Right ventricle myocardium inferior (tissue), 1 donor: ENCODE results near the gene NHERF1. TPM values are rescaled to one million over a fixed set of nuclear protein-coding genes. Genes with fewer than 3 reads are reported as not detected.
A peak's percentile ranks its signal among the peaks of the same experiment; 100 is the strongest.

Source experiments
- ATAC-seq: fragments of 200-7000 bp; cut with Tn5 transposase; one replicate; pipeline ENCODE4 v1.9.1; 2020; ENCODE audit warnings: mild to moderate bottlenecking, moderate library complexity
- DNase-seq: peaks from one replicate; pipeline ENCODE4 v3.0.0; 2021; ENCODE audit errors: missing footprints
- intact Hi-C: fragments of 100-400 bp; cut with DNase I; formaldehyde crosslinking; loops from one replicate; pipeline ENCODE4 v1.11.0; 2022
- total RNA-seq: library from RNA; stranded (reverse); fragmentation: NEBNext Ultra II Directional; extraction: Animal tissue kit (Norgen Biotek cat#: 25700); gene quantifications from one replicate; pipeline ENCODE4 v1.2.1, GENCODE V29; 2021
- donor health status: DM: no; HTN: yes; CAD: no; lungs with severe emphysema.

Gene NHERF1
- total RNA-seq, 1 donor from 2014 or later: 15.9 TPM

DNA sequence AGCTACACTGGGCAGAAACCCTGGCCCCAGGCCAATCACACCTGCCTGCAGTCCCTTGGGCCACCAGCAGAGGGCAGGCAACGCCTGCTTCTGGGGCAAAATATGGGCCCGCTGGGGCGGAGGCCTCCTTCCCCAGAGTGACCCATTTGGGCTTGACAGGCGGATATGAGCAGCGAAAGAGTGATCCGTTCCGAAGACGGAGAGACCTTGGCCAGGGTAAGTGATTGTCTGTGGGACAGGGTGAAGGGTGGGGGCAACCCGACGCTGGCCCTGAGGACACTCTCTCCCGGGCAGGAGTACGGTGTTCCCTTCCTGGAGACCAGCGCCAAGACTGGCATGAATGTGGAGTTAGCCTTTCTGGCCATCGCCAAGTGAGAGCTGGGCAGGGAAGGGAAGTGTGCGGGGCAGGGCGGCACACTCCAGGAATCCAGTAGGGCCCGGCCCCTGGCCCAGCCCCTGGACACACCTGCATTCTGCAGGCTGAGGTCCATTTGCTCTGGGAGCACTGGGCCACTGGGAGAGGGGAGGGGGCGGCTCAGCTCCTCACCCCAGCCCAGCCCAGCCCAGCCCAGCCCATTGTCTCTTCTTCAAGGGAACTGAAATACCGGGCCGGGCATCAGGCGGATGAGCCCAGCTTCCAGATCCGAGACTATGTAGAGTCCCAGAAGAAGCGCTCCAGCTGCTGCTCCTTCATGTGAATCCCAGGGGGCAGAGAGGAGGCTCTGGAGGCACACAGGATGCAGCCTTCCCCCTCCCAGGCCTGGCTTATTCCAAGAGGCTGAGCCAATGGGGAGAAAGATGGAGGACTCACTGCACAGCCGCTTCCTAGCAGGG is 3.5 kb upstream of the NHERF1 start:
- intact Hi-C loops: loop anchor here (1.0 to 5.0 kb wide), 3 partner anchors 24 to 212 kb away; no protein-coding TSS in a partner anchor
- peak; percentile 94 for DNase-seq
- ATAC-seq: peak; percentile 36

DNA sequence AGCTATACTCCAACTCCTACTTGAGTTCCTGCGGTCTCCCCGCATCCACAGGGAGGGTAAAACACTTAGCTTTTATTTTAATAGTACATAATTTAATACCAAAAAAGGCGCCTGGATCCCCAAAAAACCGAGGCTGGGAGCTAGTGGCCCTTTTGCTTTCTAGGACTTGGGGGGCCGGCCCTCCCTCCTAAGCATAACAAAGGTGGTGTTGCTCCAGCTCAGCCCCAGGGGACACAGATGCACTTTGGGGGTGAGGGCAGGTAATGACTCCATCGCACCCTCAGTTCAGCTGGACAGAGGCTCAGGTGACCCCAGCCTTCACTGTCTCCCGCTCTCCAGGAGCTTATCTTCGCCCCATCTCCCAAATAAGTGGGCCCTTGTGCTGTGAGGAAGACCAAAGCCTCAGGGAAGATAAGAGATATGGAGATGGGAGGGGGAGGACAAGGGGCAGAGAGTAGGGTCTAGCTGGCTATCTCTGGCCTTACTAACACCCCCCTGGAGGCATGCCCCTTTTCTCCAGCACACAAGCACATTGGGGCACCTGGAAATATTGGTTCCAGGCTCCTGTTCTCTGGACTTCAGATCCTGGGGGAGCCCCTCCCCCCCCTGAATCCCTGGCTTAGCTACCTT is 2.8 kb upstream of the NHERF1 start:
- DNase-seq: no peak
- intact Hi-C loops: loop anchor here (2.0 kb wide), 1 partner anchor 117 kb away; no protein-coding TSS in a partner anchor
- ATAC-seq: no peak

DNA sequence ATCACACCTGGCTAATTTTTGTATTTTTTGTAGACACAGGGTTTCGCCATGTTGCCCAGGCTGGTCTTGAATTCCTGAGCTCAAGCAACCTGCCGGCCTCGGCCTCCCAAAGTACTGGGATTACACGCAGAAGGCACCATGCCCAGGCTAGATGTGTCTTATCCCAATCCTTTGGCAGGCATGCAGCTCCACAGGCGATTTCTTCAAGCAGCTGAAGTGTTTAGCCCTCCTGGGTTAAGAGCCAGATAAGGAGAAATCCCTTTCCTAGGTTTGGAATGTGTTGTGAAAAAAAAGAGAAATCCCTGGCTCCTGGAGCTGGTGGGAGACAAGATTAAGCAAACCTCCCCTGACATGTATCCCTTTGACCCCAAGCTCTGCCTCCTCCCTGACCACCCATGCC is 2.1 kb upstream of the NHERF1 start:
- intact Hi-C loops: no loop called here
- DNase-seq (no peak), ATAC-seq (no peak)

DNA sequence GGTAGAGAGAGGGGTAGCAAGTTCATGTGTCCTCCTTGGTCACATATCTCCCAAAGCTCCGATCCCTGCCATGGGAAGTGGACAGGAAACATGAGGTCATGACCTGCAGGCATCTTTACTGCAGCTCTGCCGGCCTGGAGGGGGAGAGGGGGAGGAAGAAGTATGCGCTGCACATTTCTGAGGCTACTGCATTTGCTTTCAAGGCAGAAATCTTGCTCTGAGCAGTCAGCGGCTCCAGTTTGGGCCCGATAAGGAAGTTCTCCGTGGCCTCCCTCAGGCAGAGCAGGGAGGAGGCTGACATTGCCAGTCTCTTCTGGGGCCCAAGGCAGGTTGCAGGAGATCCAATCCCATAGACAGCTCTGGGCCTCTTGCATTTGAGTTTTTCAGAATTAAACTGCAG is 1.5 kb upstream of the NHERF1 start:
- intact Hi-C loops: no loop called here
- DNase-seq (no peak), ATAC-seq (no peak)

DNA sequence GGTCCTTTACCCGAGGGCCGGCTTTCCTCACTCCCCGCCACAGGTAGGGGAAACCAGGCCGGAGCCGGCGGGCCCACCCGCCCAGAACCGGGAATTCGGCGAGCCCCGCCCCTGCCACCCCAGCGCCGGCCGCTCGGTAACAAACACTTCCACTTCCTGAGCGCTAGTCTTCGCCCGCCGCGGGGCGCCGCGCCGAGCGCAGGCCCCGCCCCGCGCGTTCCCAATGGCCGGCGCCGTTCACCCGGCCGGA is 224 bp upstream of the NHERF1 start:
- intact Hi-C loops: no loop called here
- DNase-seq: no peak
- ATAC-seq: no peak

DNA sequence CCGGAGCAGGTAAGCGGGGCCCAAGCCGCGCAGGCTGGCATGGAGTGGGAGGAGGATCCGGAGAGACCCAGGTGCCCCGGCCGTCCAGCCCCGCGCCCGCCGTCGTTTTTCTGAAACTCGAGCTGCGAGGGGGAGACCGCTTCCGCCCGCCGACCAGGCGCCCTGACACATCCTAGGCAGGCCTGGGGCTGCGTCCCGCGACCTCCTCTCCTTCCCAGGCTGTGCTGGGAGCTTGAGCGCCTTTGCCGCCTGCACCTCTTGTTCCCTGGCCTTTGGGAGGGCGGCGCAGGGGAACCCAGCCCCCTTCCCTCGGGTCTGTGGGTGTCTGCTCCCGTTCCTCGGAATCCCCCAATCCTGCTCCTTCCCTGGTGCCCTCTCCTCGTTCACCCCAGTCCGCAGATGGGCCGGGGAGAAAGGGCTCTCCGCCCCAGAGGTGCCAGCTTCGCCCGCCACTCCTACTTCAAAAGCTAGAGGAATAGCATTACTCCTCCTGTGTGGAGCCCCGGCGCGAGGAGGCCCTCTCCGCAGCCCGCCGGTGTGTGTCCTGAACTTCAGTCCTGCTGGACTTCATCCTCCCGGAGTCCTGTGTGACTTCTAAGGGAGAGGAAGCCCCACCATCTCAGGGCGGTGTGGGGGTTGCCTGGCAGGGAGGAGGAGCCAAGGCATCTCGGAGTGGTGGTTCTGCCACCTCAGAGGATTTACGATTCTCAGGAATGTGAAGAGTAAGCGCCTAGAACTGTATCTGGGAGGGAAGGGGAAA is 1.0 kb downstream of the NHERF1 start:
- DNase-seq: no peak
- intact Hi-C loops: no loop called here
- ATAC-seq: no peak

DNA sequence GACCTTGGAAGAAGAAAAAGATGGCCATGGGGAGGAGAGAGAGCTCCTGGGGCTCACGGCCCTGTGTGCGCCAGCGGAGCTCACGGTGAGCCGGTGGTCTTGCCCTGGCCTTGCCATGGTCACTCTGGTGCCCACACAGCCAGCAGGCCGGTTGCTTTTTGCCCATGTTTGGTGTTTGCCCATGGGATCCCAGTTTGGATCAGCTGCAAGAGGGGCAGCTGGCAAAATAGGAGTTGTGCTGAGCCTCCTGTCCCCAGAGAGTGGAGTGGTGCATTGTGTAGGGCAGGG is 1.6 kb downstream of the NHERF1 start:
- no peak for ATAC-seq
- no peak for DNase-seq
- intact Hi-C loops: no loop called here

DNA sequence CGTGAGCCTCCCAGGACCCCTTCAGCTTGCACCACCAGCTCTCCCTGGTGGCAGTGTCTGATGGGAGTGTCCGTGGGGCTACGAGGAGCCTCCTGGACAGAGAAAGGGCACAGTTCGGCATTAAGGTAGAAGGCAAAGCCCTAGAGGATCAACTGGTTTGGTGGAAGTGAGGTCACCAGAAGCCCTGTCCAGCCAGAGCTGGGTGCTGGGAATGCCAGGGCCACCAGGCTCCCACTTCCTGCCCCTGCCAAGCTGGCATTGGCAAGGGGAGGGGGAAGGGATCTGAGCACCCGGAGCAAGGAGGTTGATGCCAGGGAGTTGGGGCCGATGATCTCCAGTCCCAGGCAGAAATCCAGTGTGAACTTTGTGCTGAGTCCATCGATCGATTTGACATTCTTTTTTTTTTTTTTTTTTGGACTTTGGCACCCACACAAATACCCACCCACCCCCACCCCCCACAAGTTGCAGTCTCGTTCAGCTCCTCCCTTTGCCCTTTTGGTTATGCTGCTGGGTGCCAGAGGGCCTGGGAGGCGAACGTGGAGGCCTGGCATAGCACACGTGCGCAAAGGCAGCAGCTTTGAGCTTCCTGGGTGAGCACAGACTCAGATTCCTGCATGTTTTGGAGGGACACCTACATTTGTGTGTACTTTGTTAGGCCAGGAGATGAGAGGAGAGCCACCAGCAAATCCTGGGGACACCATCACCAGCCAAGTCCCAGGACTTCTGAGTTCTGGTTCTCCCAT is 2.1 kb downstream of the NHERF1 start:
- DNase-seq (no peak), ATAC-seq (no peak)
- intact Hi-C loops: no loop called here

DNA sequence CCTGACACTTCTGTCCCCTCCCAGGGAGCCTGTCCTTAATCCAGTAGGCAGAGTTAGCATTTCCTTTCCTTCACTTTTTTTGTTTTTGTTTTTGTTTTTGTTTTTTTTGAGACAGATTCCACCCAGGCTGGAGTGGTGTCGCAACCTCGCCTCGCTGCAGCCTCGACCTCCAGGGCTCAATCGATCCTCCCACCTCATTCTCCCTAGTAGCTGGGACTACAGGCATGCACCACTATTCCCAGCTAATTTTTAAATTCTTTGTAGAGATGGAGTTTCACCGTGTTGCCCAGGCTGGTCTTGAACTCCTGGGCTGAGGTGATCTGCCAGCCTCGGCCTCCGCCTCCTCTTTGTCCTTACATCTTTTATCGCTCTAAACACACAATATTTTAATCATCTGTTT is 4.0 kb downstream of the NHERF1 start:
- ATAC-seq: no peak
- intact Hi-C loops: no loop called here
- DNase-seq: no peak

DNA sequence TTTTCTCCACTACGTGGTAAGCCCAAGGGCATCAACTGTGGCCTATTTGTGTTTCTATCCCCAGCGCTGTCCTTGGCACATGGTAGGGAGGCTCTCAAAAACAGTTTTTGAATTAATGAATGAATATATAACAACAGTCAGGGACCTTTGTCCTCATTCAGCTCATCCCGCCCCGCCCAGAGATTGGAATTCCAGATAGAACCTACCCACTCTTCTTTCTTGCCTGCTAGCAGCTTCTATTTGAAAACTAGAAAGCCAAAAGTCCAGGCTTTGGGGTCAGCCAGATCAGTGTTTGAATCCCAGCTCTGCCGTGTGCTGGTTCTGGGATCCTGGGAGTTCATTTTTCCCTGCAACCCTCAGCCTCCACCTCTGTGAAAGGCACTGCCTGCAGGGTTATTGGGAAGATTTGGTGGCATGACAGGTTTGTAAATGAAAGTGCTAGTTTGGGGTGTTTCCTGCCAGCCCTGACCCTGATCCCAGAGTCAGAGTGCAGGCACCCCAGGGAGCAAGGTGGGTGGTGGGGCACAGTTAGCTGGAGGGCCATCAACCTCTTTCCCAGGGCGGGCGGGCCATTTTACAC is 4.5 kb downstream of the NHERF1 start:
- ATAC-seq (no peak), DNase-seq (no peak)
- intact Hi-C loops: no loop called here

DNA sequence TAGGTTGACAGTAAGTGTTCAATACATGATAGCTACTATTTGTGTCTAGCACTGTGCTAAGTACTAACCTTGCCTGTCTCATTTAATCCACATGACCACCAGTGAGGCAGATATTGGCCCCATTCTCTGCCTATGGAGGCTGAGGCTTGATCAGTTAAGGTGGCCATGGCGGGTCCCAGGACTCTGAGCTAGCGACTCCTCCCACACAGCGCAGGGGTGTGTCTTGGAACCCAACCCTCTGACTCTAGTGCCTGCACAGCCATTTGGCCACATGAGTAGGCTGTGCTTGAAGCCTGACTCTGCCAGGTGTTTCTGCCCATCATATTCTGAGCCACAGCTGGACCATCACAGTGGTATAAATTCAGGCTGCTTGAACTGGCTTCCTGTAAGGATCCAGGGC is 6.4 kb downstream of the NHERF1 start:
- DNase-seq (no peak), ATAC-seq (no peak)
- intact Hi-C loops: no loop called here

DNA sequence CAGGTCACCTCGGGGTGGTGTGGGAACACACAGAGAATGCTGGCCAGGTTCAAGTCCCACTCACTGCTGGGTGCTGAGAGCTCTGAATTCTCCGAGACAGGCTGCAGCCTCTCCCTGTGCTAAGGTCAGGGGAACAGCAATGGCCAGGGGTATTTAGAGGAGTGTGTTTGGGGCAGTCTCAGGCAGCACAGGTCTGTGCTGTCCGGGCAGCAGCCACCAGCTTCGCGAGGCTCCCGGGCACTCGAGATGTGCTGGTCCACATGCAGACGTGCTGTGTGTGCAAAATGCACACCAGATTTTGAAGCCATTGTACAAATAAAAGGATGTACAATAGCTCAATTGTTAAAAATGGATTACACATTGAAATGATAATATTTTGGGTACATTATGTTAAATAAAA is 7.1 kb downstream of the NHERF1 start:
- intact Hi-C loops: no loop called here
- no peak for DNase-seq
- ATAC-seq: no peak

DNA sequence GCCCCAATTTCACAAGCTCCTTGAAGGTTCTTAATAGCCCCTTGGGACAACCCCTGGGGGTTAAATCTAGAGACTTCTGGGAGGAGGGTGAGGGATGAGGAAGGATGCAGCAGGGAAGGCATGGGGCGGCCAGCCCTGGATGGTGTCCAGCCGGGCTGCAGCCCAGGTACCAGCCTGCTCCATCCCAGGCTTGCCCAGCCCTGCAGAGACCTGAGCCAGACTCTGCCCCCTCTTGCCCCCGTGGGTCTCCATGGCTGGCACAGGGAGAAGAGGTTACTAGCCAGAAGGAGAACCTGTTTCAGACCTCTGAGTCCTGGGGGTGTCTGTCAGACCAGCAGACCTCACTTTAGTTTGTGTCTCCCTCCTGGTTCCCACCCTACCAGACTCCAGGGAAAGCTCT is 8.5 kb downstream of the NHERF1 start:
- DNase-seq: no peak
- intact Hi-C loops: no loop called here
- ATAC-seq: no peak

DNA sequence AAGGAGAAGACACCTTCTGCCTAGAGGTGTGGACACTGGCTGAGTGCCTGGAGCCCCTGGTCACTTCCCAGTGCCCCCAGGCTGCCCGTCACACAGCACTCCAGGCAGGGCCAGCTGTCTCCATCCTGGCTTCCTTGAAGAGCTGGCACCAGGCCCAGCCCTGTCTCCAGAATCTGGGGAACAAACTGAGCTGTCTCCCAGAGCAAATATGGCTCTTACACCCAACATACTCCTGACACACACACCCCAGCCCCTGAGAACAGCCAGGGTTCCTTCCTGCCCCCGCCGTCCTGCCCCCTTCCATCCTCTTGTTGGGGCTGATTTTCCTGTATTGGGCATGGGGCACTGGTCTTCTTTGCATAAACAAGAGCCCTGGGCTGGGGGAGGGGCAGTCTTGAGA is 9.1 kb downstream of the NHERF1 start:
- peak; percentile 34 for ATAC-seq
- no peak for DNase-seq
- intact Hi-C loops: no loop called here

DNA sequence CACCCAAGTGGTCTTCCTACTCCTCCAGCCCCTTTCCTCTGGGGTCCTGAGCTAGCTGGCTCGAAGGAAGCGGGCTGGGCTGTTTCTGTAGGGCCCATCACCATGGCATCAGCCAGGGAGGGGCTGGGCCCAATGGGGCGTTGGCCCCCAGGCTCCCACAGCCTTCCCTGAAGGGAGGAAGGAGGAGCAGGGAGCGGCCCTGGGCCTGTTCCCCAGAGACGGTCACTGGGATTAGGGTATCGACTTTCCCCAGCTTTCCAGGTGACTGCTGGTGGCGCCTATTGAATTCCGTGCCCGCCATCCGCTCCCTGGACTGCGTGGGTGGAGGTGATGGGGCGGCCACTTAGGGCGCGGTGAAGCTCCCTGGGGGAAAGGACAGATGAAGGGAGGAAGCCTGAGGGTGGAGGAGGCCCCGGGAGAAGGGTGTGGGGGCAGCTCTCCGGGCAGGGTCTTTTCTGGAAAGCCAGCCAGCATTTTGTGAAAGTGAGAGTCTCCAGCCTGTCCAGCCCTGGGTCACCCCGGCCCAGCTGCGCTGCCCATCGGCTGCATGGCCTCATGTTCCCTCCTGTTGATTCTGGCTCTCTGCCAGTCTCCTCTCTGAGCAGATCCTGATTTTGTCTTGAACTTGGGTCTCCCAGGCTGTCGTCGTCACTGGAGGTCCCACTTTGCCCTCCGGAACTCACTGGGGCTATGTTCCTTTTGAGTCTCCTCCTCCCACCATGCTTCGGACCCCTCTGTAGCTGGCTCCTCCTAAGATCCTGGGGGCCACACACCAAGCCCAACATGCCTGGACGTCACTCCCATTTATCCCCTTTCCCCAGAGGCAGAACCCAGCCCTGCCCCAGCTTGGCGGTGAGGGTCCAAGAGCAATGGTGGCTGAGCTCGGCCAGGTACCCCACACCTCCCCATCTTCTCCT is 9.8 kb downstream of the NHERF1 start:
- intact Hi-C loops: no loop called here
- ATAC-seq: peak; percentile 38
- no peak for DNase-seq

DNA sequence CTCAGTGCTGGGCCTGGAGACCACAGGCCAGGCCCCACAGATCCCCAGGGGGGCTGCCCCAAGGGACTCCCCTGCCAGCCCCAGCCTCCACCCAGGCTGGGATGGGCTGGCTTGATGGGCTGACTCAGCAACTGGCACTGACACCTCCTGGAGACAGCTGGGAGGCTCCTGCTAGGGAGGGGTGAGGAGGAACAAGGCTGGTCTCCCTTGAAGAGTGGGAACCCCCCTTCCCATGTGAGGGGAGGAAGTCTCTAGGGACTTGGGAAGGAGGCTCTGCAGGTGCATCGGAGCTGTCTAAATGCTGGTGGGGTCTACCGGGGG is 10.4 kb downstream of the NHERF1 start:
- intact Hi-C loops: no loop called here

DNA sequence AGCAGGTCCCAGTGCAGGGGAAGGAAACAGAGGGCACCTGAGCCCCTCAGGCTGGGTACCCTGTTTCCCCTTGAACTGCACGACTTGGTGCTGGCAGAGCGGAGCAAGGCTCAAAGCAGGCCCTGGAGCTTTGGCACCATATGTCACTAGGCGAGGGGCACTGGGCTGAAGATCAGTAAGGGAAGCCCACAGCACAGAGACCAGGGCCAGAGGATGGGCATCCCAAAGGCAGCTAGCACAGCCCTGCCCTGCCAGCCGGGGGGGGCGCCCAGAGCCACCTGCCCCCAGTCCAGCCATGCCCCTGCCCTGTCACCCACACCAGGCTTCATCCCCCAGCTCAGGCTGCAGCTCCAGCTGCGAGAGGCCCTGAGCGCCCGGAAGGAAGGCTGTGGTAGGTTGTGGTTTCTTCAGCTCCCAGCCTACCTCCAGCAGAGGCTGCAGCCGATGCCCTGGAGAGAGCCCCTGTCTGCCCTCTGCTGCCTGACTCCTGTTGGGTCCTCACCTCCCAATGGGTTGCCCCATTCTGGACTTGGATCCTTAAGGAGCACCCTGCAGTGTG is 10.9 kb downstream of the NHERF1 start:
- intact Hi-C loops: no loop called here
- no peak for DNase-seq
- ATAC-seq: no peak

More for the DNA sequence above, 10.4 kb downstream of the NHERF1 start:
- DNase-seq (no peak), ATAC-seq (no peak)

DNA sequence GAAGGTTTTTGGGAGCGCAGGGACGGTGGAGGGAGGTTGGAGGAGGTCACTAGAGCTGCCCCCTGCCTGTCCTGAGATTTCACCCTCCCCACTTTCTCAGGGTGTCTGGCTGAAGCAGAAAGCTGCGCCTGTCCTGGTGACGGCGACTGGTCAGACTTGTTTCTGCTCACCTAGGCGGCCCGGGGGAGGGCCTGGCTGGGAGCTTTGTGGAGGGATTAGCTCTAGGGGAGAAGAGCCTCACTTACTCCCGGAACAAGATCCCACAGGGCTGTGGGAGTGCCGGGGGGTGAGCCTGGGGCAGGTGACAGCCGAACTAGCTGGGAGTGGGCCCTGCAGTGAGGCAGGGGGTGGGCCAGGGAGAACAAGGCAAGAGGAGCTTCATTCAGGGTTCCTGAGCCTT is 11.5 kb downstream of the NHERF1 start:
- no peak for ATAC-seq
- intact Hi-C loops: no loop called here
- DNase-seq: no peak
